Activated T-helper 1 cell treated with anti-CD3 and anti-CD28 coated beads, Interleukin-12 subunit alpha, Interleukin-12 subunit beta, Interleukin-2, Interleukin-4 antibody, amounts not matched to agents 30 ng/mL and 10 ng/mL and 1 ng/mL, durations not matched to agents 14 hours and 24 hours and 36 hours (primary cell): ENCODE measurements around the gene PPIP5K2. TPM values are rescaled to one million over a fixed set of nuclear protein-coding genes. Genes with fewer than 3 reads are reported as not detected.
"Not testable (repeated sequence)": the region's sequence is repeated elsewhere in the genome, so short reads cannot be mapped to it uniquely, and the experiment has no call there.

ENCODE experiments used
- DNase-seq: peaks from one replicate; pipeline ENCODE4 v3.0.0; 2021; ENCODE audit warnings: low spot score
- H3K27ac Mint-ChIP-seq: one replicate; pipeline ENCODE4 v1.8.0; 2021; ENCODE audit warnings: mild to moderate bottlenecking, mixed read lengths
- H3K27me3 Mint-ChIP-seq: one replicate; pipeline ENCODE4 v1.8.0; 2022; ENCODE audit warnings: mild to moderate bottlenecking, moderate library complexity, mixed read lengths; ENCODE audit not compliant: insufficient read depth
- H3K36me3 Mint-ChIP-seq: one replicate; pipeline ENCODE4 v1.8.0; 2021; ENCODE audit warnings: low read depth, mixed read lengths
- H3K4me1 Mint-ChIP-seq: one replicate; pipeline ENCODE4 v1.8.0; 2021; ENCODE audit warnings: low read depth, mixed read lengths
- H3K4me3 Mint-ChIP-seq: one replicate; pipeline ENCODE4 v1.8.0; 2021; ENCODE audit warnings: mild to moderate bottlenecking, moderate library complexity, mixed read lengths
- H3K9me3 Mint-ChIP-seq: one replicate; pipeline ENCODE4 v1.8.0; 2021; ENCODE audit warnings: mixed read lengths
- intact Hi-C: fragments of 100-400 bp; cut with micrococcal nuclease; formaldehyde crosslinking; loops from one replicate; pipeline ENCODE4 v1.15.1; 2024
- total RNA-seq: library from RNA; stranded (reverse); gene quantifications from 2 replicates; pipeline ENCODE4 v1.2.3, GENCODE V29; 2022

Gene PPIP5K2
- total RNA-seq, 1 donor from 2014 or later = 47.6 TPM

DNA sequence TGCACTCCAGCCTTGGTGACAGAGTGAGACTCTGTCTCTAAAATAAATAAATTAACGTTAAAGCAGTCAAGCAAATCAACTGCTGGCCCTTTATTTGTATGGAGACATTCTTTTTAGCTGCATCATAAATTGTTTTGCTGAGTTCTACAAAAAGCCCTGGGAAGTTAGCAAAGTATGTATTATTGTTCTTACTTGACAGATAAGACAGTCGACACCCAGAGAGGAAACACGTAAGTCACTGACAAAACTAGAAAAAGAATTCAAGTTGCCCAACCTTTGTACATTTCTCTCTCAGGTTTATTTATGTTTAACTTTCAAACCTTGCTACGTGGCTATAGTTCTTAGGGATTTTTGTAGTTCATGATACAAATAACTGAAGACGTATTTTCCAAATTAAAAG, 98.1 kb downstream of the PPIP5K2 start:
- no peaks in the 10 kb centered on the region for H3K9me3 Mint-ChIP-seq
- no peaks in the 10 kb centered on the region for H3K27me3 Mint-ChIP-seq
- H3K36me3 Mint-ChIP-seq = no peaks in the 10 kb centered on the region
- no peak for DNase-seq
- no peak overlapping the region for H3K4me3 Mint-ChIP-seq
- intact Hi-C loops = no loop called here
- peaks cover 6% of the 10 kb centered on the region for H3K4me1 Mint-ChIP-seq
- H3K27ac Mint-ChIP-seq = no peak overlapping the region

DNA sequence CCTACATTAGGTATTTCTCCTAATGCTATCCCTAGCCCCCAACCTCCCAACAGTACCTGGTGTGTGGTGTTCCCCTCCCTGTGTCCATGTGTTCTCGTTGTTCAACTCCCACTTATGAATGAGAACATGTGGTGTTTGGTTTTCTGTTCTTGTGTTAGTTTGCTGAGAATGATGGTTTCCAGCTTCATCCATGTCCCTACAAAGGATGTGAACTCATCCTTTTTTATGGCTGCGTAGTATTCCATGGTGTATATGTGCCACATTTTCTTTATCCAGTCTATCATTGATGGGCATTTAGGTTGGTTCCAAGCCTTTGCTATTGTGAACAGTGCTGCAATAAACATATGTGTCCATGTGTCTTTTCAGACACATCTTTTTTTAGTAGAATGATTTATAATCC, 99.0 kb downstream of the PPIP5K2 start:
- H3K4me3 Mint-ChIP-seq, H3K36me3 Mint-ChIP-seq, H3K9me3 Mint-ChIP-seq, DNase-seq, intact Hi-C loops, H3K27me3 Mint-ChIP-seq, H3K27ac Mint-ChIP-seq, H3K4me1 Mint-ChIP-seq: not testable (repeated sequence)

DNA sequence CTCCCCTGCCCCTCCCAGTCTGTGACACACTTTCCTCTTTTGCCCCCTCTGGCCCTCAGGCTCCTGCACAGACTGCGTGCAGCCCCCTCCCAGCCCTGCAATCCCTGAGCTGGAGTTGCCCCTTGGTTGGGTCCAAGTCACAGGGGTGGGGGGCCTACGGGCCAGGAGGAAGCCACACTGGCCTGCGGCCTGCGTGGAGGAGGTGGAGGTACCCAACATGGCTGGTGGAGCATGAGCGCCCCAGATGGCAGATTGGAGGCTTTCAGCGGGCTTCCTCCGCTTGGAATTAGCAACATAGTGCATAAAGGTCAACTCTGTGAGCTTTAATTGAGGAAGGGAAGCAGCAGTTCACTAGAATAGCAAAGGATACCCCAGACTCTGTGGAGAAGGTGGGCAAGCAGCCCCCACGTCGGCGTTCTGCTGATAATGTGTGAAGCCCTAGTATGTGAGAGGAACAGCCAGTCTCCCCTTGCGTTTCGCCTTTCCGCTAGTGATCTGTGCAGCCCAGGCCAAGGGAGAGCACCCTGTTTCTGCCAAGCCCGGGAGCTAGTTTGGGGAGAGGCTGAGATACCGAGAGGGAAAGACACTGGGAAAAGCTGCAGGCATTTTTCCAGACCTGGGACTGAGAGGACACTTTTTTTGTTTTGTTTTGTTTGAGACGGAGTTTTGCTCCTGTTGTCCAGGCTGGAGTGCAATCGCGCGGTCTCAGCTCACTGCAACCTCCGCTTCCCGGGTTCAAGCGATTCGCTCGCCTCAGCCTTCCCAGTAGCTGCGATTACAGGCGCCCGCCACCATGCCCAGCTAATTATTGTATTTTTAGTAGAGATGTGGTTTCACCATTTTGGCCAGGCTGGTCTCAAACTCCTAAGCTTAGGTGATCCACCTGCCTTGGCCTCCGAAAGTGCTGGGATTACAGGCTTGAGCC, 103.2 kb downstream of the PPIP5K2 start:
- H3K4me3 Mint-ChIP-seq = no peak overlapping the region
- H3K27ac Mint-ChIP-seq = no peak overlapping the region

DNA sequence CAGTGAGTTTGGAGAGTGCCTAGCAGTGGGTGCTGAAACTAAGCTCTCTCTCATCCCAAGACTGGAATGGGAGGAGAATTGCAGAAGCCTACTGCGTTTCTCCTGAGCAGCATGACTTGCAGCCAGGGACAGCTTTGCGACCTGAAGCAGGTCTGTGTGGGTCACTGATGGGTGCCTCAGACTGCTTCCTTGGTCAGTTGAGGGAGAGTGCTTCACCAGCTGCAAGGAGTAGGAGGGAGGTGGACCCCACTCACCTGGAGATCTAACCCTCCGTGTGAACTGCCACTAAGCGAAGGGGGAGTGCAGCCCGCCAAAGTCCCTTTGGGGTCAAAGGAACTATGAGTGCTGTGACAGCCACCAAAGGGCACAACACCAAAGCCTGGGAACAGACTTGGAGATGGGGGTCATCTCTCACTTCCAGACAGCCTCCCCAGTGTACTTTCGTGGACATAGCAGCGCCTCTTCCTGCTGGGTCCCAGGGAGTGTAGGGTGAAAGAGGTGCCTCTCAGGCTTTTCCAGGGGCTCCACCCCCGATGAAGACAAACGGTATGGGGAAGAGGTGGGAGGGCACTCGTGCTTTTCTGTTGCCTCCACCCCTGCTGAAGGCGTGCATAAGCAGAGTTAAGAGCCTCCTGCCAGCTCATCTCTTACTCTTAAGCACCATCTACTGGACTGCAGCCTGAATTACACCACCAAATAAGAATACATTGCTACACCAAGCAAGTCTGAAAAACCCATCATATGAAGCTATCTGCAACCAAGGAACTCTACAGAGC, 104.2 kb downstream of the PPIP5K2 start:
- intact Hi-C loops = loop anchor here (1.0 to 10.0 kb wide), 6 partner anchors 85 to 688 kb away; partner anchors contain the start of genes GIN1 and PPIP5K2

More for the DNA sequence above, 103.2 kb downstream of the PPIP5K2 start:
- intact Hi-C loops = loop anchor here (10.0 kb wide), 2 partner anchors 178 to 438 kb away; no protein-coding TSS in a partner anchor
- no peak for DNase-seq
- no peaks in the 10 kb centered on the region for H3K9me3 Mint-ChIP-seq
- H3K4me1 Mint-ChIP-seq = no peaks in the 10 kb centered on the region
- peaks cover 13% of the 10 kb centered on the region for H3K27me3 Mint-ChIP-seq
- no peaks in the 10 kb centered on the region for H3K36me3 Mint-ChIP-seq

DNA sequence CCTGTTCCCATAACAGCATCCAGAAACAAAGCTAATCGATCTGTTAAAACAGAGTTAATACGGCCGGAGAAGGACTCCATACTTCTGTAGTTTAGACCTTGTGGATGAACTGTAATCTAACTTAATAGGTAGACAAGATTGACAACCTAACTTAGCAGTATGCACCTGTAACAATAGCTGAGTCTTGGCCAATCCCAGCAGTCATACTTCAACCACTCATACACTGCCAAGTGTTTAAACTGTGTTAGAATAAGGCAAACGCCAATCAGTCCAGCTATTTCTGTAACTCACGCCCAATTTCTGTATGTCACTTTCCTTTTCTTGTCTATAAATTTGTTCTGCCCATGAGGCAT, 104.8 kb downstream of the PPIP5K2 start:
- intact Hi-C loops = loop anchor here (1.0 to 10.0 kb wide), 6 partner anchors 86 to 689 kb away; partner anchors contain the start of genes GIN1 and PPIP5K2
- Mint-ChIP-seq H3K9me3 (no peaks in the 10 kb centered on the region), H3K4me3 (no peak overlapping the region), H3K36me3 (no peaks in the 10 kb centered on the region), H3K27me3 (peaks cover 26% of the 10 kb centered on the region), H3K27ac (no peak overlapping the region), H3K4me1 (no peaks in the 10 kb centered on the region)
- no peak for DNase-seq

More for the DNA sequence above, 104.2 kb downstream of the PPIP5K2 start:
- H3K36me3 Mint-ChIP-seq = no peaks in the 10 kb centered on the region
- no peak overlapping the region for H3K27ac Mint-ChIP-seq
- no peaks in the 10 kb centered on the region for H3K4me1 Mint-ChIP-seq
- H3K27me3 Mint-ChIP-seq = peaks cover 23% of the 10 kb centered on the region
- H3K4me3 Mint-ChIP-seq = no peak overlapping the region
- peak; percentile 24 for DNase-seq
- H3K9me3 Mint-ChIP-seq = no peaks in the 10 kb centered on the region

DNA sequence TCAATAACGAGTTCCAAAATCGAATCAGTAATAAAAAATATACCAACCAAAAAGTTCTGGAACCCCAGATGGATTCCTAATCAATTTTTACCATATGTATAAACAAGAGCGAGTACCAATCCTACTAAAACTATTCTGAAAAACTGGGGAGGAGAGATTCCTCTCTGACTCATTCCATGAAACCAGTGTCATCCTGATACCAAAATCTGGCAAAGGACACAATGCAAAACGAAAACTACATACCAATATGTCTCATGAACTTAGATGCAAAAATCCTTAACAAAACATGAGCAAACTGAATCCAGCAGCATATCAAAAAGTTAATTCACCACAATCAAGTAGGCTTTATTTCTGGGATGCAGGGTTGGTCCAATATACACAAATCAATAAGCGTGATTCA, 108.0 kb downstream of the PPIP5K2 start:
- Mint-ChIP-seq H3K27me3 (peaks cover 29% of the 10 kb centered on the region), H3K4me3 (no peak overlapping the region), H3K27ac (no peak overlapping the region), H3K9me3 (no peaks in the 10 kb centered on the region), H3K4me1 (no peaks in the 10 kb centered on the region), H3K36me3 (no peaks in the 10 kb centered on the region)
- DNase-seq = no peak
- intact Hi-C loops = loop anchor here (10.0 kb wide), 2 partner anchors 183 to 443 kb away; no protein-coding TSS in a partner anchor

DNA sequence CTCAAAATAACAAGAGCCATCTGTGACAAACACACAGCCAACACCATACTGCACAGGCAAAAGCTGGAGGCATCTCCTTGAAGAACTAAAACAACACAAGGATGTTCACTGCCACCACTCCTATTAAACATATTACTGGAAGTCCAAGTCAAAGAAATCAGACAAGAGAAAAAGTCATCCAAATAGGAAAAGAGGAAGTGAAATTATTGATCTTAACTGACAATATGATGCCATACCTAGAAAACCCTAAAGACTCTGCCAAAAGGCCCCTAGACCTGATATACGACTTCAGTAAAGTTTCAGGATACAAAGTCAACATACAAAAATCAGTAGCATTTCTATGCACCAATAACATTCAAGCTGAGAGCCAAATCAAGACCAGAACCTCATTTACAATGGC, 108.5 kb downstream of the PPIP5K2 start:
- H3K36me3 Mint-ChIP-seq = no peaks in the 10 kb centered on the region
- no peaks in the 10 kb centered on the region for H3K9me3 Mint-ChIP-seq
- no peak overlapping the region for H3K4me3 Mint-ChIP-seq
- peaks cover 31% of the 10 kb centered on the region for H3K27me3 Mint-ChIP-seq
- no peak overlapping the region for H3K27ac Mint-ChIP-seq
- intact Hi-C loops = loop anchor here (10.0 kb wide), 2 partner anchors 184 to 444 kb away; no protein-coding TSS in a partner anchor
- no peak for DNase-seq
- H3K4me1 Mint-ChIP-seq = no peaks in the 10 kb centered on the region

DNA sequence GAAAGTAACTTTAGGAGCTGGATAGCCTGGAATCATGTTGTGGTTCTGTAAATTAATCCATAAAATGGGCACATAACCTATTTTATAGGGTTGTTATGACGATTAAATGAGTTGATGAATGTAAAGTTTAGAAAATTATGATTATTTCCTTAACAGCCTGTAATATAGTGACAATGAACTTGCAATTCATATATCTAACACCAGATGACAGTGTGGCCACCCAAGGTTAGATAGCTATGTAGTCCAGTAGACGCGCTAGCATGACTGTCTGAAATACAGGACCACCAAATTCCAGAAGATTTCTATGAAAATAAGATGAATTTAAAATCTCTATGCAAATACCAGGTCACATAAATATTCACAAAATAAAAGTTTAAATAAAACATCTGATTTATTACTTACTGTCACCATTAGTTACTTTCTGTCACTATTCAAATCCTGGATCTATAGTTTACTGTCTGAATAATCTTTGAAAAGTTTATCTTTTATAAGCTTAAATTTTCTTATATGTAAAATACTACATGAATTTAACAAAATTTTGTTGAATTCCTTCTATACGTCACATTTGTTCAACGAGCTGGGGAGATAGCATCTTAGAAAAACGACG, 112.4 kb downstream of the PPIP5K2 start:
- Mint-ChIP-seq H3K9me3 (no peaks in the 10 kb centered on the region), H3K4me1 (no peaks in the 10 kb centered on the region), H3K4me3 (no peak overlapping the region), H3K27me3 (peaks cover 35% of the 10 kb centered on the region), H3K36me3 (no peaks in the 10 kb centered on the region), H3K27ac (no peak overlapping the region)
- DNase-seq = no peak
- intact Hi-C loops = loop anchor here (1.0 kb wide), 1 partner anchor 243 kb away; no protein-coding TSS in a partner anchor

DNA sequence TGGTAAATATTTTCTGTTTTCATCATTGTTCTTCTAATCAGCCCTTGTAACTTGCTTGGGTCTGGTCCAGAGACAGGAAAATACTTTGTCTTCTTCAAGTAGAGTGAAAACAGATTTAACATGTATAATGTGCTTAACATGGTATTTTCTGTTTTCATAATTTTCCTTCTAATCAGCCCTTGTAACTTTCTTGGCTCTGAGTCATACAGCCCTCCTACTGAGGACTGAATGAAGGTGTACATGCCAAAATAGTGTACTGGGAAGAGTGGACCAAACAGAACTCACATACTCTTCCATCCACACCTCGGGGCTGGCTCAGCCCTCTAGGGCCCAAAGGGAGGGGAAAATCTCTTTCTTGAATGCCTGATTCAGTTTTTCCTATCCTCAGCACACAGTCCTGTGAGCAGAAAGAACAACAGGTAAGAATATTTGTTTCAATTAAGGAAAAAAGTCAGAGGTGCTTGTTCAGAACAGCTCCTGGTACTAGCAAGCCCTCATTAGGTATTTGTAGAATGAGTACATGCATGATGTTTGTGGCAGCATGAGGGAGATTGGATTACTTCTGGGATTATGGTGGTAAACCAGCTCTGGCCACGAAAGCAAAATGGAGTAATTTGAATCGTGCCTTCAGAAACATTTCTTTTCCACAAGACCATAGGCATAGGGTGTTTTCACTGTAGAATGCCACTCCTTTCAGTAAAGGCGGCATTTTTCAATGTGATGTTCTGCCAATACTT, 114.3 kb downstream of the PPIP5K2 start:
- peaks cover 30% of the 10 kb centered on the region for H3K27me3 Mint-ChIP-seq
- peaks cover 5% of the 10 kb centered on the region for H3K9me3 Mint-ChIP-seq
- no peak overlapping the region for H3K27ac Mint-ChIP-seq
- DNase-seq = no peak
- H3K4me1 Mint-ChIP-seq = no peaks in the 10 kb centered on the region
- no peaks in the 10 kb centered on the region for H3K36me3 Mint-ChIP-seq
- intact Hi-C loops = no loop called here
- no peak overlapping the region for H3K4me3 Mint-ChIP-seq

DNA sequence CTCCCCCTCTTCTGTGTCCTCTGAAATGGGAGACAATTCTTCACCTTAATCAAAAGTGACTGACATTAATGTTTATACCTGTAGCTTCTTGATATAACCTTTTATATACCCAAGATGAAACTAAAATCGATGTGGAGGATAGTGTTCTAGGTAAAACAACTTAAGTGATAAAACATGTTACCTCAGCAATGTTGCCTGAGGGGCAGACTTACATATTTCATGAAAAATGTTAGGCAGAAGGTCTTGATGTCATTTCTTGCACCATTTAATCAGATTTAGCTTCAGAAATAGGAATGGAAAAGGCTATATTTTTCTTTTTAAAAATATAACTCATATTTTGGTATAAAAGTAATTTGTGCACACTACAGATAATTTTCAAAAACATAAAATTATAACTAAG, 115.8 kb downstream of the PPIP5K2 start:
- Mint-ChIP-seq H3K27ac (no peak overlapping the region), H3K4me3 (no peak overlapping the region), H3K9me3 (peaks cover 10% of the 10 kb centered on the region), H3K36me3 (no peaks in the 10 kb centered on the region), H3K27me3 (peaks cover 36% of the 10 kb centered on the region), H3K4me1 (no peaks in the 10 kb centered on the region)
- intact Hi-C loops = no loop called here
- DNase-seq = no peak

DNA sequence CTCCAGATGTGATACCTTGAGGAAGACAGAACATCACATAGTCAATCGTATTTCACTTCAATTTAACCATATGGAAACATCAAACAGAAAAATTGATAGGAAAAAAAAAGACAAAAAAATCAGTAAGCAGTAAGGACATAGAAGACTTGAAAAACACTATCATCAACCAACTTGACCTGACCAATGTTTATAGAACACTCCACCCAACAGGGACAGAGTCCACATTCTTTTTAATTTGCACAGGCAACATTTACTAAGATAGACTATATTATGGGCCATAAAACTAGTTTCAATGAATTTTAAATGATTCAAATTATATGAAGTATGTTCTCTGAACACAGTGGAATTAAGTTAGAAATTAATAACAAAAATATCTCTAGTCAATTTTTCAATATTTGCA, 117.7 kb downstream of the PPIP5K2 start:
- no peaks in the 10 kb centered on the region for H3K4me1 Mint-ChIP-seq
- no peak overlapping the region for H3K4me3 Mint-ChIP-seq
- intact Hi-C loops = no loop called here
- no peaks in the 10 kb centered on the region for H3K36me3 Mint-ChIP-seq
- peaks cover 10% of the 10 kb centered on the region for H3K9me3 Mint-ChIP-seq
- H3K27me3 Mint-ChIP-seq = peaks cover 36% of the 10 kb centered on the region
- H3K27ac Mint-ChIP-seq = no peak overlapping the region
- DNase-seq = no peak

DNA sequence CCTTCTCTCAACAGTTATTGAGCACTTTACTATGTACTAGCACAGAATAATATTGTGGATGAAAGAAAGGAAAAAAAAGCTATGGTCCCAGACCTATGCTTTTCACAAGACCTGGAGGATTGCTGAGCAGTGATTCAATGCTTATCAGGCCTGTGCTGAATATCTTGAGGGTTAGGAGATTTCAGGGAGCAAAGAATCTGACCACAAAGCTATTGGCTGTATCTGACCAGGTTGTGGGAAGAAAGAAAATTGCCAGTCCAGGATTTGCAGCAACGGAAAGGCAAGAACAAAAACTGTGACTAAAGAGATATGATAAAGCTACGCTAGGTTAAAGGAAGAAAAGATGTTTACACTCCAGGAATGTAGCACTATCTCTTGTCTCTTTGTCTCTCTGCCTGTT, 123.6 kb downstream of the PPIP5K2 start:
- H3K4me1 Mint-ChIP-seq = peaks cover 8% of the 10 kb centered on the region
- no peak for DNase-seq
- H3K4me3 Mint-ChIP-seq = no peak overlapping the region
- H3K27me3 Mint-ChIP-seq = peaks cover 58% of the 10 kb centered on the region
- intact Hi-C loops = no loop called here
- H3K27ac Mint-ChIP-seq = no peak overlapping the region
- peaks cover 10% of the 10 kb centered on the region for H3K9me3 Mint-ChIP-seq
- H3K36me3 Mint-ChIP-seq = no peaks in the 10 kb centered on the region
